Measurements from ENCODE around the gene RELB.

RELB gene

GRCh38 chr19:45027371-45027770 is 26.1 kb downstream of the RELB start:
- no peak for DNase-seq

- DNase-seq, result no peak
Observed at GRCh38 chr19:45030825-45031224, 29.6 kb downstream of the RELB start.

- no peak for DNase-seq
Observed at GRCh38 chr19:45032421-45032820, 31.2 kb downstream of the RELB start.

DNA sequence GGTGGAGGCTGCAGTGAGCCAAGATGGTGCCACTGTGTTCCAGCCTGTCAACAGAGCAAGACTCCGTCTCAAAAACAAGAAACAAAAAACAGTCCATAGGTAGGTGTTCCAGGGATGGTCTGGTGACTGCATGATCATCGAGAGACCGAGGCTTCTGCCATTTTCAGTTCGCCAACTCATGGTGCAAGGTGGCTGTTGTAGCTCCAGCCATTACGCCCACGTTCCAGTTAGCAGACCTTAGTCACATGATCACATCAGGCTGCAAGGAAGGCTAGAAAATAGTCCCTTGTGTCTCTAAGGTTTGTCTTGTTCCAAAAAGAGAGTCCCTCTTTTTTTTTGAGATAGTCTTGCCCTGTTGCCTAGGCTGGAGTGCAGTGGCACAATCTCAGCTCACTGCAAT is 34.5 kb downstream of the RELB start:
- no peak for DNase-seq

- no peak for DNase-seq
Observed at GRCh38 chr19:45037393-45038169, 36.3 kb downstream of the RELB start.

GRCh38 chr19:45038931-45039893 is 37.9 kb downstream of the RELB start, which contains the start of gene CLASRP:
TSS of gene CLASRP (plus strand) at chr19:45039045. CDS start at chr19:45040213, 1,168 bp downstream.
- DNase-seq, result peak; percentile 85

DNA sequence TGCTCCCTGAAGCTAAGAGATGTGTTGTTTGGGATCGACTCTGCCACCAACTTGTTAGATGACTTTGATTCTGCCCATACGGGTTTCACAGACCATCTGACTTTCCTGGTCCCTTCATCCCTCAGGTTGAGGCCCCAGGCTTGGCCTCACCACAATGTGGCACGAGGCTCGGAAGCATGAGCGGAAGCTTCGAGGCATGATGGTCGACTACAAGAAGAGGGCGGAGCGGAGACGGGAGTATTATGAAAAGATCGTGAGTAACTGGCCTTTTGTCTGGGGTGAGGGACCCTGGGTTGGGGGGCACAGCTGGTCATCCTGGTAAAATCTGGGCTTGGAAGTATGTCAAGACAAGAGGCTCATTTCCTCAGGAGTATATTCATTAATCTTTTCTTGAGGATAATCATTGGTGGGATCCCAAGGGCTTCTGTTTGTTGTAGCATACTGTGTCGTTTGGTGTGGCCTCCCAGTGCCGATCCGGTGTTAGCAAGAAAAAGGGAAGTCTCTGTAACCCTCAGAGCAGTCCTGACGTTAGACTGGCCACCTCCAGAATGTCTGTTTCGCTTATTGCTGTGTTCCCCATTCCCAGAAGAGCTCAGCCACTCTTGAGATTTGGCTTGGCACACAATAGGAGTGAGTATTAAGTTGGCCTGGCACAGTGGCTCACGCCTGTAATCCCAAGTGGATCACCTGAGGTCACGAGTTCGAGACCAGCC is 39.0 kb downstream of the RELB start:
- DNase-seq, result no peak

DNA sequence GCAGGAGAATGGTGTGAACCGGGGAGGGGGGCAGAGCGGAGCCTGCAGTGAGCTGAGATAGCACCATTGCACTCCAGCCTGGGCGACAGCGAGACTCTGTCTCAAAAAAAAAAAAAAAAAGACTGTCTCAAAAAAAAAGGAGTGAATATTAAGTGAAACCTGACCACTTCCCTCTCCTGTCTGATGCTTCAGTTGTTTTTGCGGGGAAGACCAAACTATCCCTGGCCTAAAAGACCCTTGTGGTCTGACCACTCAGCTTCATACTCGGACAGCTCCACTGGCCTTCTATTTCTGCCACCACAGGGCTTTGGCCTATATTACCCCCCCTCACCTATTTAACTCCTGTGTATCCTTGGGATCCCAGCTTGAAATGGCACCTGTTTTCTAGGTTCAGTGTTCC is 39.9 kb downstream of the RELB start:
- DNase-seq, result no peak

GRCh38 chr19:45045671-45046353 is 44.5 kb downstream of the RELB start:
- no peak for DNase-seq

GRCh38 chr19:45046355-45046754 is 45.1 kb downstream of the RELB start:
- DNase-seq, result no peak

- DNase-seq, result no peak
Observed at GRCh38 chr19:45047188-45047797, 46.0 kb downstream of the RELB start.

GRCh38 chr19:45049073-45049736 is 47.9 kb downstream of the RELB start:
- DNase-seq, result peak; percentile 19

DNA sequence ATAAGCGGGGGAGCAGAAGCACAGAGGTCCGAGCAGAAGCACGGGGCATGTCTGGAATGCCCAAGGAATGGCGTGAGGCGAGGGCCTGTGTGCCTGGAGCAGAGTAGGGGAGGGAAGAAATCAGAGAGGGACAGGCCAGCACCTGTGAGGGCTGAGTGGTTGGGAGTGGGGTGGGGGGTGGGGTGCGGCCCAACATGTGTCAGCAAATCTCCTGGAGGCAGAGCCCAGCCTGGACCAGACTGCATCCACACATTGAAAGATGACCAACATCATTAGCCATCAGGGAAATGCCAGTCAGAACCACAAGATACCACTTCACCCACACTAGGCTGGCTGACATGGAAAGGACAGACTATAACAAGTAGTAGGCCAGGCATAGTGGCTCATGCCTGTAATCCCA is 48.8 kb downstream of the RELB start:
- DNase-seq, result no peak

GRCh38 chr19:45051929-45052579 is 50.8 kb downstream of the RELB start:
- DNase-seq, result no peak

GRCh38 chr19:45056831-45057230 is 55.6 kb downstream of the RELB start:
- DNase-seq, result no peak

GRCh38 chr19:45057444-45057843 is 56.2 kb downstream of the RELB start:
- no peak for DNase-seq

- DNase-seq, result no peak
Observed at GRCh38 chr19:45058622-45059159, 57.4 kb downstream of the RELB start.

GRCh38 chr19:45059258-45059965 is 58.1 kb downstream of the RELB start:
- peak; percentile 11 for DNase-seq

- DNase-seq, result no peak
Observed at GRCh38 chr19:45061965-45062364, 60.7 kb downstream of the RELB start.

Data from DMS79 treated with DMSO at 0.1 percent for 48 hours (cell line).